Measurements from ENCODE around the gene CERKL.
A peak's percentile ranks its signal among the peaks of the same experiment; 100 is the strongest.

CERKL gene

GRCh38 chr2:181683518-181684453 is 26.9 kb upstream of the CERKL start:
- no peak for TF ChIP-seq RAD21 (IDR thresholded peaks at IDR 0.05; ENCODE audit: low read depth)
- 0 out of 2 replicates have a peak, but pooled peaks have one; percentile 13 for TF ChIP-seq TCF12 (IDR thresholded peaks at IDR 0.05; ENCODE audit: low read depth)

GRCh38 chr2:181682795-181683517 is 26.1 kb upstream of the CERKL start:
- TF ChIP-seq CEBPB (IDR thresholded peaks at IDR 0.05) (no peak), ZBTB7A (IDR thresholded peaks at IDR 0.05; ENCODE audit: low read depth) (no peak), REST (IDR thresholded peaks at IDR 0.05; ENCODE audit: low read depth) (0 out of 2 replicates have a peak, but pooled peaks have one; percentile 3), TAF1 (IDR thresholded peaks at IDR 0.05; ENCODE audit: low read depth) (no peak), TCF12 (IDR thresholded peaks at IDR 0.05; ENCODE audit: low read depth) (no peak), EGR1 (IDR thresholded peaks at IDR 0.05) (no peak)

GRCh38 chr2:181682026-181682789 is 25.3 kb upstream of the CERKL start:
- no peak for TF ChIP-seq YY1 (IDR thresholded peaks at IDR 0.05; ENCODE audit: low read depth)
- TF ChIP-seq ZBTB7A (IDR thresholded peaks at IDR 0.05; ENCODE audit: low read depth), result no peak
- no peak for TF ChIP-seq EP300 (IDR thresholded peaks at IDR 0.05; ENCODE audit: borderline replicate concordance)
- no peak for TF ChIP-seq MAX (IDR thresholded peaks at IDR 0.05)
- TF ChIP-seq FOXM1 (IDR thresholded peaks at IDR 0.05; ENCODE audit: borderline replicate concordance, low read depth), result no peak
- TF ChIP-seq NFIC (IDR thresholded peaks at IDR 0.05), result no peak
- no peak for TF ChIP-seq REST (IDR thresholded peaks at IDR 0.05; ENCODE audit: low read depth)
- TF ChIP-seq TAF1 (IDR thresholded peaks at IDR 0.05; ENCODE audit: low read depth), result no peak
- TF ChIP-seq CEBPB (IDR thresholded peaks at IDR 0.05), result no peak
- no peak for TF ChIP-seq RAD21 (IDR thresholded peaks at IDR 0.05; ENCODE audit: low read depth)
- TF ChIP-seq CREB1 (IDR thresholded peaks at IDR 0.05; ENCODE audit: low read depth), result no peak
- TF ChIP-seq TEAD4 (IDR thresholded peaks at IDR 0.05), result no peak
- no peak for TF ChIP-seq TCF12 (IDR thresholded peaks at IDR 0.05; ENCODE audit: low read depth)

- TF ChIP-seq RAD21 (IDR thresholded peaks at IDR 0.05; ENCODE audit: low read depth) (no peak), CEBPB (IDR thresholded peaks at IDR 0.05) (no peak), TEAD4 (IDR thresholded peaks at IDR 0.05) (no peak), NFIC (IDR thresholded peaks at IDR 0.05) (no peak), MAX (IDR thresholded peaks at IDR 0.05) (no peak), ZBTB7A (IDR thresholded peaks at IDR 0.05; ENCODE audit: low read depth) (no peak), TCF12 (IDR thresholded peaks at IDR 0.05; ENCODE audit: low read depth) (no peak), EP300 (IDR thresholded peaks at IDR 0.05; ENCODE audit: borderline replicate concordance) (no peak)
Measured at GRCh38 chr2:181680937-181681811, 24.3 kb upstream of the CERKL start.

- no peak for TF ChIP-seq TCF12 (IDR thresholded peaks at IDR 0.05; ENCODE audit: low read depth)
- no peak for TF ChIP-seq USF1 (IDR thresholded peaks at IDR 0.05)
- TF ChIP-seq RAD21 (IDR thresholded peaks at IDR 0.05; ENCODE audit: low read depth), result no peak
- no peak for TF ChIP-seq EP300 (IDR thresholded peaks at IDR 0.05; ENCODE audit: borderline replicate concordance)
- TF ChIP-seq FOXM1 (IDR thresholded peaks at IDR 0.05; ENCODE audit: borderline replicate concordance, low read depth), result no peak
- no peak for TF ChIP-seq ZBTB7A (IDR thresholded peaks at IDR 0.05; ENCODE audit: low read depth)
- no peak for TF ChIP-seq CEBPB (IDR thresholded peaks at IDR 0.05)
- TF ChIP-seq REST (IDR thresholded peaks at IDR 0.05; ENCODE audit: low read depth), result no peak
- no peak for TF ChIP-seq TAF1 (IDR thresholded peaks at IDR 0.05; ENCODE audit: low read depth)
- TF ChIP-seq EGR1 (IDR thresholded peaks at IDR 0.05), result no peak
- TF ChIP-seq TEAD4 (IDR thresholded peaks at IDR 0.05), result no peak
- no peak for TF ChIP-seq YY1 (IDR thresholded peaks at IDR 0.05; ENCODE audit: low read depth)
- TF ChIP-seq NFIC (IDR thresholded peaks at IDR 0.05), result no peak
- TF ChIP-seq CREB1 (IDR thresholded peaks at IDR 0.05; ENCODE audit: low read depth), result no peak
Measured at GRCh38 chr2:181680055-181680936, 23.4 kb upstream of the CERKL start, which contains the start of gene NEUROD1. NEUROD1 (minus strand) TSS chr2:181680517; CDS start chr2:181678860, 1,657 bp downstream.
